Measurements from ENCODE around the gene KRT33B.
"Not testable (repeated sequence)": the region's sequence is repeated elsewhere in the genome, so short reads cannot be mapped to it uniquely, and the experiment has no call there.

Gene KRT33B

GRCh38 chr17:41369713-41370112 lies at the start of gene KRT33B:
KRT33B (minus strand) TSS chr17:41369813; CDS start chr17:41369750, 63 bp downstream.
- DNase-seq (ENCODE audit: low read depth, low spot score): no peak

DNA sequence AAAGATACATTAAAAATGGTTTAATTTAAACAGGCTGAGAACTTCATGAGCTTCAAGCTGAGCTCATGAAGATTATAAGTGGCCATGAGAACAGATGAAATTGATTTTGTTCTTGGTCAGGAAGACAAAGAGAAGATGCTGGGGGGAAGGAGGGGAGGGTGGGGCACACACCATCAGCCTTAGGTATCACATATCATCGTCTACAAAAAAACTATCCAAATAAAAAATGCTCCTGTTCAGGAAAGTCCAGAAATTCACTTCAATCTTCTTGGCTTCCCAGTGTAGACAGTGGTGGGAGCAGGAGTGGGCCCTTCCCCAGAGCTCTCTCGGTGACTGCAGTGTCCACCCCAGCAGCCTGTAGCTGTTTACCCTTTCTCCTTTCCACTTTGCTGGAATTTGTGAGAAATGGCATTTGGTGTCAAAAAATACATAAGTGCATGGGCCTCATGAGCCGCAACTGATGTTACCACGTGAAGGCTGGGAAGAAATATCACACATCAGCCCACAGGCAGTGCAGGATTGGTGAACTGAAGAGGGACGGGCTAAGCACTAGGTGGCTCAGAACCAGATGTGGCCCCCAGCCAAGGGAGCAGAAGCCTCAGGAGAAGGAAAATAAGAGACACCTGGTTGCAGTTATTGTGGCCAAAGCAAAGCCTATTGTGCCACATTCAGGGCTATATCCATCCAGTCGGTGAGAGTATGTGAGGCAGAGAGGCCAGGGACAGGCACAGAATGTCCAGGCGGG lies 48.7 kb upstream of the KRT33B start:
- no peak for DNase-seq (ENCODE audit: low read depth, low spot score)

DNA sequence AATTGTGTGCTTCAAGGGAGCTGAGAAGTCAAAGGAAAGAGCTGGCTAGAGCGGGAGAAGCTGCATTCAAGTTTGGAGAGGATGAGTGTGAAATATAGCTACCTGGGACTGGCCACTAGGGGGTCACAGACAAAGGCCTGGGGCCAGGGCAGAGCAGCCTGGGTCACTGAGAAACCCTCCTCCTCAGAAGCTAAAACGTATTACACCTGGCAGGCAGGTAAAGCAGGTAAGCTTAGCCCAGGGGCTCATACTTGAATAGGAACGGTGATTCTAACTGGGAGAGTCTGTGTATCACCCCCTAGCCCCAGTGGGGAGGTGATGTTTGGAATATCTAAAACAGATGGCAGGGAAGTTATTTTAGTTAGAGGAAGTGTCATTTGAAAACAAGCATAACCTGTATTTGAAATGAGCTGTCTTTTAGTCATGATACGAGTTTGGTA lies 48.0 kb upstream of the KRT33B start:
- peak; percentile 77 for DNase-seq (ENCODE audit: low read depth, low spot score)

GRCh38 chr17:41417127-41417526 lies 47.5 kb upstream of the KRT33B start:
- DNase-seq (ENCODE audit: low read depth, low spot score): no peak

GRCh38 chr17:41416479-41416878 lies 46.9 kb upstream of the KRT33B start:
- DNase-seq (ENCODE audit: low read depth, low spot score): no peak

DNA sequence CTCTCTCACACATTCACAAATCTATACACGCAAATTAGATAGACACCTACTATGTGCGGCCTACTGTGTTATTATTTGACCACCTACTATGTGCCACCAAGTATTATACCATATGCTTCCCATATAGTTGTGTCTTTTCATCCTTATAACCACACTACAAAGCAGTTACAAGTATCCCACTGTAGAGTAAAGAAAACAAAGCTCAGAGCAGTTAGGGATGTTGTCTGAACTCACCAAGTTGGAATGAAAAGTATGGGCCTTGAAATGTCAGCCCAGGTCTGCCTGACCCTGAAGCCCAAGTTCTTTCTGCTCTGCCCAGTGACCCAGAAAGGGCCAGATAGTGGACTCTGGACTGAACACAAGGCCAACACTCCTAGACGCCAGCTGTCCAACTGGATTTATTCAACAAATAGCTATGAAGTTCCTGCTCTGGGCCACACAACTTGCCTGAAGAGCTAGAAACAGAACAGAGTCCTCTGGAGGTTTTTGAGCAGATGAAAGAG lies 46.3 kb upstream of the KRT33B start:
- no peak for DNase-seq (ENCODE audit: low read depth, low spot score)

DNA sequence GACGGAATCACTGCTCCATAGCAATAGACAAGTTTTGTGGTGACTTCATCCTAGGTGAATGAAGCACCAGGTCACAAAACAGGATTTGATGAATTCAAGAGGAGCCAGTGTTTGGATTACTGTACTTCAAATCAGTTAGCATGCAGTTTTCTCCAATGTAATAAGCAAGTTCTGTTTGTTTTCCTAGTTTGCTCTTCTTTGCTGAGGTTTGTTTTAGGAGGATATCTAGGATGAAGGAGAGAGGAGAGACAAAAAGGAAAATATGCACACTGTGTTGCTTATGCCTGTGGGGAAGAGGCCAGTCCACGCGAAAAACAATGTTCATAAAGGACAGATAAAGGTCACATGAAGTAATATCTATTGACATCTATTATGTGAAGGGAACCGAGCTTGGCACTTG lies 45.8 kb upstream of the KRT33B start:
- DNase-seq (ENCODE audit: low read depth, low spot score): no peak

DNA sequence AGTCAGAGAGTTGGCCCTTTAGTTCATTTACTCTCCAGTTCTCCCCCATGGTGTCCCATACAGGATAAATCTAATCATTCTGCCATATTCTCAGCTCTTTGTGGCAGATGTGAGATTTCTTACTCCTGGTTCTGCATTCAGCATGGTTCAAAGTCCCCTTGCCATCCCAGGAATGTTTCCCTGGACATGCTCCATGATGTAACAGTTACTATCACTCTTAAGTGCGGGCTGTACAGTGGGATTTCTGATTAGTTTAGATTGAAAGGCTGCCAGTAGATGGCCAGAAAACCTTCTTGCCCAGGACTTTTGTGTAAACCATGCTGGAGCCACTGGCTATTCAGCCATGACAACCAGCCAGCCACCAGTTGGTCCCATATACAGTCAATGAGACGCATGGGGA lies 44.4 kb upstream of the KRT33B start:
- DNase-seq (ENCODE audit: low read depth, low spot score): no peak

- peak; percentile 47 for DNase-seq (ENCODE audit: low read depth, low spot score)
Observed at GRCh38 chr17:41413353-41413957, 43.8 kb upstream of the KRT33B start.

DNA sequence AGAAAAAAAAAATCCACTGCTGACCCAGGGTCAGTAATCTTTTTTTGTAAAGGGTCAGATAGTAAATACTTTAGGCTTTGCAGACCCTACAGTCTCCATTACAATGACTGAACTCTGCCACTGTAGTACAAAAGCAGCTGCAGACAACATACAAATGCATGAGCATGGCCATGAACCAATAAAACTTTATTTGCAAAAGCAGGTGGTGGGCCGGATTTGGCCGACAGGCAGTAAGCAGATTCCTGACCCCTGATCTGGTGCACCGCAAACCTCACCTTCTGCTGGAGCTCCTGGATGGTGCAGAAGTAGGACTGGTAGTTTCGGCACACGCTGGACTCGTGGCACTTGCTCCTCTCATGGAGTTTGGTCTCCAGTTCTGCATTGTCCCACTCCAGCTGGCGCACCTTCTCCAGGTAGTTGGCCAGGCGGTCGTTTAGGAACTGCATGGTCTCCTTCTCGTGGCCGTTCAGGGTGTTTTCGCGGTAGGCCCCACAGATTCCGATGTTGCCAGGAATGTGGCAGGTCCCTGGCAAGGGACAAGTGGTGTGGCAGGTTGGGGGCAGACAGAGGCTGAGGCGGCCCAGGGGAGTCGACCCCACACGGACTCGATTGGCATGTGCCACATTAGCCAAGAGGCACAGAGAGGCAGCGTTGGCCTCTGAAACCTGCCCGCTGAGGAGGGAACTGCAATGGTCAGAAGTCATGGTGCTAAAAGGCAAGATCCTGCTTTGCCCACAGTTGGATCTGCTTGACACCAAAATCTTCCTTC lies 41.6 kb upstream of the KRT33B start:
- no peak for DNase-seq (ENCODE audit: low read depth, low spot score)

- no peak for DNase-seq (ENCODE audit: low read depth, low spot score)
Observed at GRCh38 chr17:41407226-41407625, 37.6 kb upstream of the KRT33B start.

GRCh38 chr17:41406205-41406604 lies 36.6 kb upstream of the KRT33B start:
- peak; percentile 41 for DNase-seq (ENCODE audit: low read depth, low spot score)

- no peak for DNase-seq (ENCODE audit: low read depth, low spot score)
Observed at GRCh38 chr17:41404024-41404671, 34.5 kb upstream of the KRT33B start.

DNA sequence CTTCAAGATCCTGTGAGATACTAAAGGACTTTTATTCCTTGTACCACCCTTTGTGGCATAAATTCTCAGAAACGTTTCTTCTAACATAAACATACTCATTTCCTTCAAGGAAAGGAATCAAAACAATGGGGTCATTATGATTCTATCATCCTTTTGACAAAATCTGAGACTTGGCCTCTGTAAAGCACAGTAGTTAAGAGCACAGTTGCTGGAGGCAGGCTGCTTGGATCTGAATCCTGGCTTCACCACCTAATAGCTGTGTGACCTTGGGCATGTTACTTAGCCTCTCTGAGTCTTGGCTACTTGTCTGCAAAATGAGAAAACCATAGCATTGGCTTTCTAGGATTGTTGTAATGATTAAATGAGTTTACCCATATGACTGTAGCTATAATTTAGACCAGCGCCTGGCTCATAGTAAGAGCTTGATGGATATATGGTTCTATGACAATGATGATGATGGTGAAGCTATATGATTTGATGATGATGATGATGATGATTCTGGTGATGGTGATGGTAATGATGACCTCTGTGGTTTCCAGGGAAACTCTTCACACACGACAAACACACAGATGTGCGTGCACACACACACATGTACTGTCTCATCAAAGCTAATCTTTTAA lies 33.9 kb upstream of the KRT33B start:
- DNase-seq (ENCODE audit: low read depth, low spot score): no peak

DNA sequence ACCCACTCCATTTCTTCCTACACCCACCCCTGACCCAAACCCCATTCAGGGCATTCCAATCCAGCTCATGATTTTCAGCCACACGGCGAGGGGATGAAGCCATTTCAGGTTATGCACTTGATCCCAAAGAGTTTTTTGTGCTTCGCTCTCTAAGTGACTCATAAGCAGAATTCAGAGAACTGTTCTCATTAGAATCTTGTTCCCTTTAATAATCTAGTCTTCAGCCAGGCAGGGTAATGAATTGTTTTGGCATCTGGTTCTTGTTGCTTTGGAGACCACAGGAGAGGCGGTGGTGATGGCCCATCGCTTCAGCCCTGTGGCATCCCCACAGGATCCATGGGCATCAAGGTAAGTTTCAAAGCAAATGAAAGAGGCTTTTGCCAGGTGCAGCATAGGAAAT lies 32.5 kb upstream of the KRT33B start:
- DNase-seq (ENCODE audit: low read depth, low spot score): no peak

- no peak for DNase-seq (ENCODE audit: low read depth, low spot score)
Observed at GRCh38 chr17:41396996-41397660, 27.5 kb upstream of the KRT33B start, which contains the start of gene KRT31. KRT31 (minus strand) TSS chr17:41397608; CDS start chr17:41397539, 69 bp downstream.

GRCh38 chr17:41396340-41396739 lies 26.7 kb upstream of the KRT33B start:
- no peak for DNase-seq (ENCODE audit: low read depth, low spot score)

- no peak for DNase-seq (ENCODE audit: low read depth, low spot score)
Observed at GRCh38 chr17:41395611-41396010, 26.0 kb upstream of the KRT33B start.

- not testable (repeated sequence) for DNase-seq (ENCODE audit: low read depth, low spot score)
Observed at GRCh38 chr17:41395044-41395443, 25.4 kb upstream of the KRT33B start.

DNA sequence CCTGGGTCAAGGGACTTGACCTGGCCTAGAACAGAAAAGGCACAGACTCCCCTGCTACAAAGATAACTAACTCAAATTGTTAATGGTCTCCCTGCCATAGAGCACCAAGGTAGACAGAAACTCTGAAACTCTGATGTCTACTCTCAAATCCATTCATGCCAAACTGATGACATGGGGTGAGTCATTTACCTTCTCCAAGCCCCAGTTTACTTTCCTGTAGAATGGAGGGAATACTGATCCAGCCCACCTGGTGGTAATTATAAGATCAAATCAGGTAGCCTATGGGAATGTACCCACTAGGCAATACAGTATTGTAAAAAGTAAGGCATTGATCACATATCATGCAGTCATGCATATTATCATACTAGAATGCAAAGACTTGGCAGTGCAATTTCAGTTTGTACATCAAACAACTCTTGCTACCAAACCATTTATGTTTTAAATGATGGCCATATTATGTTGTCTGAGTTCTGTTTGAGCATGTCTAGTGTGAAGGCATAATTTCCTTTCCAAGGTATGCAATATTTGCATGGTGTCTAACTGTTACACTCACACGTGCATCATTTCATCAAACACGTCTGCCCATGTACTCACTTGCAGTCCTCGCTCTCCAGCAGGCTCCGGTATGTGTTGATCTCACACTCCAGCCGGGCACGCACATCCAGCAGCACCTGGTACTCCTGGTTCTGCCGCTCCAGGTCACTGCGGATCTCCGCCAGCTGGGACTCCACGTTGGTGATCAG lies 24.8 kb upstream of the KRT33B start:
- DNase-seq (ENCODE audit: low read depth, low spot score): no peak

Measured in ELF-1 (cell line).